Non-pigmented ciliary epithelial cell (primary cell): ENCODE results near the gene DDHD1.

Experiments used
- DNase-seq: peaks from one replicate; pipeline ENCODE4 v3.0.0-alpha.2; 2010; ENCODE audit warnings: low read depth

Gene DDHD1

GRCh38 chr14:53032161-53032803 lies 120.8 kb downstream of the DDHD1 start:
- DNase-seq, result peak; percentile 75

- no peak for DNase-seq
Measured at GRCh38 chr14:53027562-53027961, 125.6 kb downstream of the DDHD1 start.

GRCh38 chr14:53027041-53027440 lies 126.1 kb downstream of the DDHD1 start:
- DNase-seq, result no peak

GRCh38 chr14:53023325-53023724 lies 129.8 kb downstream of the DDHD1 start:
- DNase-seq, result no peak

GRCh38 chr14:53022593-53022992 lies 130.5 kb downstream of the DDHD1 start:
- no peak for DNase-seq

- no peak for DNase-seq
Measured at GRCh38 chr14:53020193-53020932, 132.8 kb downstream of the DDHD1 start.

GRCh38 chr14:53019406-53019805 lies 133.7 kb downstream of the DDHD1 start:
- DNase-seq, result no peak

GRCh38 chr14:53017837-53018236 lies 135.3 kb downstream of the DDHD1 start:
- DNase-seq, result no peak

GRCh38 chr14:53016919-53017318 lies 136.2 kb downstream of the DDHD1 start:
- no peak for DNase-seq

- no peak for DNase-seq
Measured at GRCh38 chr14:53016491-53016890, 136.6 kb downstream of the DDHD1 start.

- peak; percentile 94 for DNase-seq
Measured at GRCh38 chr14:53011053-53011462, 142.1 kb downstream of the DDHD1 start.

GRCh38 chr14:53010193-53011040 lies 142.7 kb downstream of the DDHD1 start:
- no peak for DNase-seq

GRCh38 chr14:53006931-53007562 lies 146.1 kb downstream of the DDHD1 start:
- no peak for DNase-seq

GRCh38 chr14:53004976-53005375 lies 148.1 kb downstream of the DDHD1 start:
- no peak for DNase-seq

GRCh38 chr14:53003776-53004175 lies 149.3 kb downstream of the DDHD1 start:
- DNase-seq, result no peak

GRCh38 chr14:53002576-53002975 lies 150.5 kb downstream of the DDHD1 start:
- no peak for DNase-seq

GRCh38 chr14:53001787-53002378 lies 151.2 kb downstream of the DDHD1 start:
- no peak for DNase-seq

- peak; percentile 57 for DNase-seq
Measured at GRCh38 chr14:52998376-52999015, 154.6 kb downstream of the DDHD1 start.

GRCh38 chr14:52996493-52996892 lies 156.6 kb downstream of the DDHD1 start:
- DNase-seq, result no peak

- DNase-seq, result no peak
Measured at GRCh38 chr14:52995998-52996397, 157.1 kb downstream of the DDHD1 start.

GRCh38 chr14:52992236-52992870 lies 160.8 kb downstream of the DDHD1 start:
- no peak for DNase-seq
